GM12891 (cell line): ENCODE results near the gene OR10A3.

ENCODE experiments used
- DNase-seq: peaks from one replicate; pipeline ENCODE4 v3.0.0; 2011; ENCODE audit warnings: low spot score; ENCODE audit not compliant: insufficient read length
- FAIRE-seq: peaks from 2 replicates; lab custom pipeline; 2011; peaks lifted over from hg19 to GRCh38; lab: Jason Lieb, UNC
- PAX5 ChIP-seq: IDR thresholded peaks from 2 replicates; pipeline ENCODE4 v1.6.1; 2011; ENCODE audit warnings: low read length, moderate library complexity, mild to moderate bottlenecking; ENCODE audit not compliant: insufficient read depth, severe bottlenecking
- POLR2A ChIP-seq: IDR thresholded peaks from 2 replicates; pipeline ENCODE4 v1.6.1; 2011; ENCODE audit warnings: low read depth, low read length, control low read depth
- POLR2AphosphoS5 ChIP-seq: IDR thresholded peaks from 2 replicates; pipeline ENCODE4 v1.6.1; 2011; ENCODE audit warnings: low read depth, low read length, control low read depth
- POU2F2 ChIP-seq: IDR thresholded peaks from 2 replicates; pipeline ENCODE4 v1.6.1; 2011; ENCODE audit warnings: low read depth, mild to moderate bottlenecking, control low read depth, low read length, moderate library complexity
- SPI1 ChIP-seq: IDR thresholded peaks from 2 replicates; pipeline ENCODE4 v1.6.1; 2011; ENCODE audit warnings: low read depth, low read length, control low read depth
- TAF1 ChIP-seq: IDR thresholded peaks from 2 replicates; pipeline ENCODE4 v1.6.1; 2011; ENCODE audit warnings: low read depth, low read length, control low read depth

Gene OR10A3

GRCh38 chr11:7944123-7944522 is 2.6 kb upstream of the OR10A3 start:
- DNase-seq: no peak
- FAIRE-seq: no peak
- TF ChIP-seq POLR2AphosphoS5: no peak
- TF ChIP-seq TAF1: no peak
- no peak for TF ChIP-seq POLR2A
- TF ChIP-seq PAX5: no peak
- no peak for TF ChIP-seq SPI1
- TF ChIP-seq POU2F2: no peak

GRCh38 chr11:7941146-7941545 is 362 bp downstream of the OR10A3 start:
- no peak for TF ChIP-seq POU2F2
- TF ChIP-seq SPI1: no peak
- no peak for TF ChIP-seq POLR2A
- TF ChIP-seq PAX5: no peak
- no peak for TF ChIP-seq POLR2AphosphoS5
- TF ChIP-seq TAF1: no peak
- no peak for DNase-seq

GRCh38 chr11:7936615-7937014 is 4.9 kb downstream of the OR10A3 start:
- no peak for FAIRE-seq
- no peak for DNase-seq

More at GRCh38 chr11:7941146-7941545, 362 bp downstream of the OR10A3 start:
- FAIRE-seq: no peak

GRCh38 chr11:7931168-7931567 is 10.3 kb downstream of the OR10A3 start, which contains the start of gene OR10A6:
TSS of gene OR10A6 (minus strand) at chr11:7931268. CDS start at chr11:7928662, 2,606 bp downstream.
- TF ChIP-seq POLR2A: no peak
- TF ChIP-seq TAF1: no peak
- no peak for TF ChIP-seq PAX5
- no peak for TF ChIP-seq SPI1
- TF ChIP-seq POU2F2: no peak
- no peak for TF ChIP-seq POLR2AphosphoS5
- DNase-seq (no peak), FAIRE-seq (no peak)

More at GRCh38 chr11:7936615-7937014, 4.9 kb downstream of the OR10A3 start:
- TF ChIP-seq PAX5: no peak
- no peak for TF ChIP-seq POU2F2
- TF ChIP-seq SPI1: no peak
- no peak for TF ChIP-seq POLR2A
- no peak for TF ChIP-seq POLR2AphosphoS5
- TF ChIP-seq TAF1: no peak

GRCh38 chr11:7927635-7928034 is 13.9 kb downstream of the OR10A3 start:
- DNase-seq (no peak), FAIRE-seq (no peak)
- TF ChIP-seq TAF1 (no peak), SPI1 (no peak), POU2F2 (no peak), PAX5 (no peak), POLR2AphosphoS5 (no peak), POLR2A (no peak)

- FAIRE-seq: no peak
- TF ChIP-seq TAF1: no peak
- TF ChIP-seq SPI1: no peak
- no peak for TF ChIP-seq PAX5
These were observed 17.0 kb downstream of the OR10A3 start for GRCh38 chr11:7924536-7924935.

GRCh38 chr11:7918141-7918540 is 23.4 kb downstream of the OR10A3 start:
- TF ChIP-seq SPI1 (no peak), POLR2A (no peak)
- no peak for DNase-seq
- no peak for FAIRE-seq

More at GRCh38 chr11:7924536-7924935, 17.0 kb downstream of the OR10A3 start:
- DNase-seq: no peak

- no peak for FAIRE-seq
- no peak for DNase-seq
- no peak for TF ChIP-seq POLR2AphosphoS5
These were observed 30.5 kb downstream of the OR10A3 start for GRCh38 chr11:7911011-7911410.

- no peak for DNase-seq
- no peak for FAIRE-seq
- no peak for TF ChIP-seq POU2F2
- TF ChIP-seq SPI1: no peak
- TF ChIP-seq PAX5: no peak
- no peak for TF ChIP-seq TAF1
- TF ChIP-seq POLR2AphosphoS5: no peak
- no peak for TF ChIP-seq POLR2A
These were observed 31.2 kb downstream of the OR10A3 start for GRCh38 chr11:7910286-7910788.

GRCh38 chr11:7909585-7910285 is 31.8 kb downstream of the OR10A3 start:
- no peak for FAIRE-seq
- no peak for TF ChIP-seq TAF1
- no peak for TF ChIP-seq POLR2AphosphoS5
- TF ChIP-seq POLR2A: no peak
- TF ChIP-seq SPI1: no peak
- TF ChIP-seq POU2F2: no peak
- no peak for TF ChIP-seq PAX5
- DNase-seq: no peak

GRCh38 chr11:7907121-7907520 is 34.4 kb downstream of the OR10A3 start:
- no peak for FAIRE-seq
- no peak for DNase-seq
- TF ChIP-seq POLR2AphosphoS5 (no peak), SPI1 (no peak), POLR2A (no peak), TAF1 (no peak), PAX5 (no peak), POU2F2 (no peak)
